NCI-H1092 treated with DMSO at 0.1 percent for 48 hours (cell line): ENCODE measurements around the gene CLTRN.
"Not testable (repeated sequence)": the region's sequence is repeated elsewhere in the genome, so short reads cannot be mapped to it uniquely, and the experiment has no call there.

Source experiments
- DNase-seq: peaks from one replicate; lab custom pipeline; 2025; lab: John Stamatoyannopoulos, UW

Gene CLTRN

DNA sequence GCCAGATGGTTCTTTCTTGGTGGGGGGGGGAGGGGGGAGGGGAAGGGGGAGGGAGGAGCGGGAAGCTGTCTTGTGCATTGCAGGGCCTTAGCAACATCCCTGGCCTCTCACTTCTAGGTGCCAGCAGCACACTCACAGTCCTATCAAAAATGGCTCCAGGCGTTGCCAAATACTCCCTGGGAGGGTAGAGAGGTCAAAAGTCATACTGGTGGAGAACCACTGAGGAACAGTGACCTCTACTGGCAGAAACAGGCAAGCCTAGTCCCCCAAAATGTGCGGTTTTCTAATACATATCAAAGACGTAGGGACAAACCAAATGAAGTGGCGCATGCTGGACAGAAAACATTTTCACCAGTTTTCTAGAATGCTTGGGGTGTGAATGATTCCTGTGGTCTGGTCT, 17.1 kb downstream of the CLTRN start:
- not testable (repeated sequence) for DNase-seq

DNA sequence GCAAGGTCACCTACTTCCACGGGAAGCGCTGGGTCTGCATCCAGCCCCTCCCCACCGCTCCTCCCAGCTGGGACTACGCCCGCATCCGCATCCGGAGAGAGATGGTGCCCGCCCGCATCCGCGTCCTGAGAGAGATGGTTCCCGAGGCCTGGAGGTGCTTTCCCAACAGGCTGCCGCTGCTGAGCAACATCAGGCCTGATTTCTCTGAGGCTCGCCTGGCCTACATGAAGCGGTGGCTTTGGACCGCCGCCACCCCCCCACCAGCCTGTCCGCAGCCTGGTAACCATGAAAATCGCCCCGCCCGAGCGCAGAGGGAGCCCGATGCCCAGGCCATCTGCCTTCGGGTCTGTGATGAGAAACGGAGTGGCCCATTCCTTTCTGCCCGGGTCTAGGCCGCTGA, 18.1 kb downstream of the CLTRN start:
- no peak for DNase-seq

GRCh38 chrX:15646031-15646430, 18.6 kb downstream of the CLTRN start:
- DNase-seq = no peak

DNA sequence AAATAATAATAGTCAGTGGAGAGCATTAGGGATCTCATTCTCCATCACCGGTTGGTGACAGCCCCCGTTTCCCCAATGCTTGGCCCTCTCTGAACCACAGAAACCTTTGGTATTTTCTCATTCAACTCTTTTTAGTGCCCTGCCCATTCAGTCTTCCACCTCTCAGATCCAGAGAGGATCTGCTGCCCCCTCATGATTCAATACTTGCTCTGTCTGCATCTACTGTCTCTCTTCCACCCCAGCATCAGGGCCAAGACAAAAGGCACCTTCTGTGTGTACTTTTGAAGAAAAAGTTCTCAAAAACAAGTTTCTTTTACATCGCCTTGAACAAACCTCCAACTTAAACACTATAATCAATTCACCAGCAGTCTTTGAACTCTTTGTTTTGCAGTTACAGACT, 19.3 kb downstream of the CLTRN start:
- DNase-seq = no peak

- no peak for DNase-seq
These were observed 20.1 kb downstream of the CLTRN start for GRCh38 chrX:15644560-15644872.

DNA sequence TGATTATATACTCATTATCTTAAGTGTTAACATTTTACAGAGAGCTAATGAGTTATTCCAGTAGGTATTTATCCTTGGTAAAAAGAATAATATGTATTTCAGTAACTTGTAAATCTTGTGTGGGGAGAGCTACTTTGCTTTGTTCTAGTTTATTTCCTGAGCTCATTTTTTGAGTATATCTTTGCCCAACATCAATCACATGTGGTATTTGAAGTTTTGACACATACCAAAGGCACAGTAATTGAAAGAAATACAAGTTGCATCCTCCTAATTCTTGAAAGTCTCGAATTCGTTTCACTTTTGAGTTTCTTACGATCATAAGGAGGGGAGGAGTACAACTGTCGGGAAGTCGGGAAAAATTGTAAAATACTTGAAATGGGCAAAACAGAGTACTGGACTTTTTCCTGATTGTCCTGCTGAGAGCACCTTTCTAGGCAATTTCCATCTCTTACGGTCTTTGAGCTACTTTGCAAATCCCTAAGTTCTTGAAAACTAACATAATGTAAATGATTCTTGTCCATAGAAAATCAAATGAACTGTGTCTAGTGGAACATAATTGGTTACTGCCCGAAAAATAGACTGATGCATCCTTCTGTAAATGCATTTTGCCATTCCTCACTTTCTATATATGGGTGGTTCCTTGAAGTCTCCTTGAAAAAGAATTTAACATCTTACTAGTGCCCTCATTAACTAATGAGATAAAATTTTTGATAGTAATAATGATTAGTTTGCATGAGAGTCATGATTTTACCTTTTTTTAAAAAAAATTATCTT, 20.6 kb downstream of the CLTRN start:
- DNase-seq = no peak

- no peak for DNase-seq
These were observed 33.0 kb downstream of the CLTRN start for GRCh38 chrX:15631637-15632036.

- DNase-seq = no peak
These were observed 41.6 kb downstream of the CLTRN start for GRCh38 chrX:15623054-15623453.

DNA sequence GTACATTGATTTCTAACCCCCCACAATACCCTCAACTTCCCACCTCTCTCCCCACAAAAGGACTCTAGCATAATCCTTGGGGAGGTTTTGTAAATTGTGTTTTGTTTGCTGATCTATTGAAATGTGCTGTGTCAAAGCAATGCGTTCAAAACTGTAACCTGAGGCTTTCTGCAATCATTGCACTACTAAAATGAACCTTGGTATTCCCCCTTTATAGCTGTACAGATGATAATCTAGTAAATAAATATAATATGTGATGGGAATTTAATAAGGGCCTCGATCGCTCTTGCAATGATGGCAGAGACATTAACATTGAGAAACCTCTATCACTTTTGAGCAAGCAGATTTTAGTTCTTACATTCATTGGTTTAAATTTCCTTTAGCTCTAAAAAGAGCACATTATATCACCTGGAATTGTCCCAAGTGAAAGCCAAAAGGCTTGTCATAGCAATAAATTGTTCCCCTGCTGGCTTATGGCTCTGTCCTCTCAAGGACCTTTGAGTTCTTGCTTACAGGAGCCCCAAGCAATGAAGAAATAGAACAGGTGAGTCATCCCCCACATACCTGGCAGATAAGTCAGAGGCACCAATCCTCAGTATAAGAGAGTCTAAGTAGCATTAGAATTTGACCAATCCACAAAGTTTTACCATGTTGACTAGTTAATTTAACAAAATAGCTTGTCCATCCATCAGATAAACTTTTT, 45.4 kb downstream of the CLTRN start:
- peak; percentile 7 for DNase-seq

DNA sequence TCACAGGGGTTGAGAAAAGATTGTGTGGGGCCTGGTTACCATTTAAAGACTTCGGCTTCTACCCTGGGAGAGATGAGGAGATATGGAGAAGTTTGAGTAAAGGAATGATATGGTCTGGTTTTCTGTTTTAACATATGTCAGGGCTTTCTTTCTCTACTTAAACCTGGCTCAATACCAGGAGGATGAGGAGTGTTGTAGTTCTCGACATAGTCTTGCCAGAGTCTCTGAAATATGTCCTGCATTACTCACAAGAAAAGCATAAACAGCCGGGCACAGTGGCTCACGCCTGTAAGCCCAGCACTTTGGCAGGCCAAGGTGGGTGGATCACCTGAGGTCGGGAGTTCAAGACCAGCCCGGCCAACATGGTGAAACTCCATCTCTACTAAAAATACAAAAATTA, 47.5 kb downstream of the CLTRN start:
- DNase-seq = no peak

GRCh38 chrX:15616531-15616930, 48.1 kb downstream of the CLTRN start:
- DNase-seq = no peak

DNA sequence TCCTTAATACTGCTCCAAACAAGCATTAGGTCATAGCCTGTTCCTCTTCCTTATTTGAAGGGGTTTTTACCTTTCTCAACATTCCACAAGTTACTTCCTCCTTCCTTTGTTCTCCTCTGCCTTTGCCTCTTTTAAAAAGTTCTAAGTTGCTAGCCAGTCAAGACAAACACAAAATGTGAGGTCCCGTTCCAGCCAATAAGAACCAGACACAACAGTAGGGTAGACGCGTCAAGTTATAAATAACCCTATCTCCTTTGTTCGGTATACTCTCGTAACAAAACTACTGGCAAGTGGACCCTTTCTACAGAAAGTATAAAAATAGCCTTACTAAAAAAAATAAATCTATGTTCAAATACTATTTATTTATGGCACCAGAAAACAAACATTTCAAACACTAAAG, 57.5 kb downstream of the CLTRN start:
- no peak for DNase-seq

DNA sequence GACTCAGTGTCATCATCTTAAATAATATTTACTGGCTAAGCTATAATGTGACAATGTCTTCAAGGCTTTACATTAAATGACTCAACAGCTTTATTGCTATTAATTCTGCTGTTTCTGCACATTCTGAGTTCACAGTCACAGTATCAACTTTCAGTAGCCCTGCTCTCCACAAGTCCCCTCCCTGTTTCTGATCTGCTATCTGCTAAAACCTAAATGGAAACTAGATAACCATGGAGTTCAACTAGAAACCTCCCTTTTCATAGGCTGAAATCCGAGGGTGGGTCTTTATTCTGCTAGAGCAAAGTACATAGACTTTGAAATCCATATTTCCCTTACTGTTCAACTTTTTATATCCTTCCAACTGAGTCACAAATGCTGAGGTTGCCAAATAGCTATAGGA, 58.5 kb downstream of the CLTRN start:
- DNase-seq = no peak

GRCh38 chrX:15605226-15605625, 59.4 kb downstream of the CLTRN start:
- no peak for DNase-seq

- no peak for DNase-seq
These were observed 61.8 kb downstream of the CLTRN start for GRCh38 chrX:15602761-15603160.

DNA sequence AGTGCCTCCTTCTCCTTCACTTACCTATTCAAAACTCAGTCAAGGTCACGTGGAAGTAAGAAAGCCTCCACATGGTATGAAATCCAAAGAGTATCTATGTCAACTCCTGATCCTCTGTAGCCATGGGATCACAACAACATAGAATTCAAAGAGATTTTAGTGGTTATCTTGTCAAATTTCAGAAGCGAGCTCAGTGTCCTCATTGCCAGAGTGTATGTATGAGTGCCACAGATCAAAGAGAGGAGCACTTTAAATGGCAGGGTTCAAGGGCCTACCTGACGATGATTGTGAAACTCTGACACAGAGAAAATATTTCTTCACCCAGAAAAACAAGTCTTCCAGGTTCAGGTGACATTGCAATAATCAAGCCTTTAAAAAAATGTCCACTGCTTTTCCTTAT, 62.7 kb downstream of the CLTRN start:
- no peak for DNase-seq

DNA sequence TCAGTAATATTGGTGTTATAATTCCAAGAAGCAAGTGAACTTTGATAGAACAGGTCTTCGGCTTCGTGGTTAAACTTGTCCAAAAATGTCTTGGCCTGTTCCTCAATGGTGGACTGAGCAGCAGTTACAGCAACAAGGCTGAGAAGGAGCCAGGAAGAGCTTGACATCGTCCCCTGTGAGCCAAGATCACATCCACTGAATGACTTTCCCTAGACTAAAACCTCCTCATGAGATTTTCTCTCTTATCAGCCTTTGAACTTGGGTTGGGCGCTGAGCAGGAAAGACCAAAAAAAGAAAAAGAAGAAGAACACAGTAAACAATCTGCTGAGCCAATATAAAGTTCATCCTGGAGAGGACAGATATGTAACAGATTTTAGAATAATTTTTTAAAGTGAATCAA, 63.9 kb downstream of the CLTRN start, which contains the start of gene ACE2:
Gene ACE2, minus strand, starts transcription at position 216 of the 400 bp plus-strand sequence. Its CDS starts 49 bp downstream, at position 167.
- DNase-seq = no peak

DNA sequence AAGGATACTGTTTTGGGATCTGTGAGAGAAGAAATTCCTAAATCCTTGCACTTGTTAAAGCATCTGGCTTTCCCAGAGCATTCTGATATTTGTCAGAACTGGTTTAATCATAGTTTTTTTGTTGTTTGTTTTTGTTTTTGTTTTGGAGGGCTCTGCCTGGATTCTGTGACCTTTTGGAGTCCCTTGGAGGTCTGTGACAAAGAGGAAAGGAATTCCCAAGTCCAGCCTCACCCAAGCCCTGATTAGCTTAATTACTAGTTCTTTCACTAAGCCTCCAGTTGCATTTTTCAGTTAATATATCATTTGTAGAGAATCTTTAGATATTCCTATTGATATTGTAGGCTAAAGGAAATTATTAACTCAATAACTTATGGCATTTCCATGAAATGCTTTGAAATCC, 64.6 kb downstream of the CLTRN start:
- DNase-seq = no peak

DNA sequence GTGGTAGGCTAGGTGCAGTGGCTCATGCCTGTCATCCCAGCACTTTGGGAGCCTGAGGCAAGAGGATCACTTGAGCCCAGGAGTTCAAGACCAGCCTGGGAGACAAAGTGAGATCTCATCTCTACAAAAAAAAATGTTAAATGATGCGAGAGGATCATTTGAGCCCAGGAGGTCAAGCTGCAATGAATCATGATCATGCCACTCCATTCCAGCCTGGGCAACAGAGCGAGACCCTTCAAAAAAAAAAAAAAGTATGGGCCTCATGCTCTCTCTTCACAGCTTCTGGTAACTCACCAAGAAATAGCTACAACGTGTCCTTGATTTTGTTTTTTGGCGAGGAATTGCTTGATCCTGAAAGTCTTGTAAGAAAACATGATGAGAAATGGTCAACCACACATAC, 65.1 kb downstream of the CLTRN start:
- DNase-seq = no peak

DNA sequence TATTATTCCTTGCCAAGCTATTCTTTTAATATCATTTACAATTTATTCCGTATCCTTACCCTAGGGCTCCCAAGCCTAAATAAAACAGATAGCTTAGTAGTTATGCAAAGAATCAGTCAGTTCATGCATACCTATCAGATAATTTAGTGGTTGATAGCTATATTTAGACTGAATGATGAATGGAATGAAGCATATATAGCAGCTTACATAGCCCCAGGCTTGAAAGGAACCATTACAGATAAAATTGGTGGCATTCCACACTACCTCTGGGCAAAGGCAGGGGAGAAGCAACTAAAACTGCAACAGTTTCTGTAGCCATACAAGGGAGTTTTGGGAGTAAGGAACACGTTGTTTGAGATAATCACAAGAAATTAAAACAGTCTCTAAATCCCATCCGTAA, 66.6 kb downstream of the CLTRN start:
- DNase-seq = no peak

DNA sequence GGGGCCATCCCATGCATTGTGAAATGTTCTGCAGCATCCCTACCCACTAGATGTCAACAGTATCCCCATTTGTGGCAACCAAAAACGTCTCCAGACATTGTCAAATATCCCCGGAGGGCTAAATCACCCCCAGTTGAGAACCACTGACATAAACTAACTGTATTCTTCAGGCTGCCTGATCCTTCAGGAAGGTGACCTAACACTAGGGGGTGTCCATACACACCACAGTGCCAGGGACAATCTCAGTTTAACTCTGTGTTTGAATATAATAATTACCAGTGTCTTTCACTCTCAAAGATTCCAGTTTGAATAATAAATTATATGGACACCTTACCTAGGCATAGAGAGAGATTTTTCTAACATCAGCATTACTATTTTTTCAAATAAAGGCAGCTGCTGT, 70.2 kb downstream of the CLTRN start:
- no peak for DNase-seq

DNA sequence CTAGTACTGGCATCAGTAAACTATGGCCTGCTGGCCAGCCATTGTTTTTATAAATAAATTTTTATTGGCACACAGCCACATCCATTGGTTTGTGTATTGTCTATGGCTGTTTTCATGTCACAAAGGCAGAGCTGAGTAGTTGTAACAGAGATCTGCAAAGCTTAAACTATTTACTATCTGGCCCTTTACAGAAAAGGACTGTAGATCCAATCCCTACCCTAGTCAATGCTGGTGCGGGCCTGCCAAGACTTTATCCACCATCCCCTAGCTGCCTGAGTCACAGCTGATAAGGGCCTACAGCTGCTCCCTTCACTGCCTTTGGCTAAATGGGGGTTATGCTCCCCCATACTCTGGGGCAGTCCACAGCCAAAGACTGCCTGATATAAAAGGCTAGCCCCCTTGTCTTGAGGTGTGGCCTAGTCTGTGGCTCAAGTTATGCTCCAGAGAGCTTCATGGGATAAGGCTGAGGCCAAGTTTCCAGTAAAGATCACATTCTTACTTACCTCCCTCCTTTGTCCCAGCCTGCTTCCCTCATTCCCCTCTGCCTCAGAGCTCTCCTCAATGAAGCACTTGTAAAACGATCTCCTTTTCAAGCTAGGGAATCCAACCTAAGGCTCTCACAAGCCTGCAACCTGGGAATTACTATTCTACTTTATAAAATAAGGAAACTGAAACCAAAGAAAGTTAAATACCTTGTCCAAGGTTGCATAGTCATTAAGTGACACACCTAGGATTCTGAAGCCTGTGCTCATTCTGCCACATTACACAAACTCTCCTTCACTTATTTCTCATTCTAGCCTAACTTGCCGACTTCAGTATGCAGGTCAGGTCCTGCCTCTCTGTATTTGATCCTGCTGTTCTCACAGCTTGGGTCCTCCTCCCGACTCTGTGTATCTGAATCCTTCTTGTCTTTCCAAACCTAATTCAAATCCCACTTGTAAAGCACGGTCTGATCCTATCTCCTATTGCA, 84.5 kb downstream of the CLTRN start:
- DNase-seq = no peak
